Inflammatory macrophage (primary cell): ENCODE results near the gene CACNA2D1.
"Not testable (repeated sequence)": the region's sequence is repeated elsewhere in the genome, so short reads cannot be mapped to it uniquely, and the experiment has no call there.

Source experiments
- DNase-seq, 2 donors: peaks; one replicate each; pipeline ENCODE4 v3.0.0-alpha.2; 2020 to 2022

CACNA2D1 gene

DNA sequence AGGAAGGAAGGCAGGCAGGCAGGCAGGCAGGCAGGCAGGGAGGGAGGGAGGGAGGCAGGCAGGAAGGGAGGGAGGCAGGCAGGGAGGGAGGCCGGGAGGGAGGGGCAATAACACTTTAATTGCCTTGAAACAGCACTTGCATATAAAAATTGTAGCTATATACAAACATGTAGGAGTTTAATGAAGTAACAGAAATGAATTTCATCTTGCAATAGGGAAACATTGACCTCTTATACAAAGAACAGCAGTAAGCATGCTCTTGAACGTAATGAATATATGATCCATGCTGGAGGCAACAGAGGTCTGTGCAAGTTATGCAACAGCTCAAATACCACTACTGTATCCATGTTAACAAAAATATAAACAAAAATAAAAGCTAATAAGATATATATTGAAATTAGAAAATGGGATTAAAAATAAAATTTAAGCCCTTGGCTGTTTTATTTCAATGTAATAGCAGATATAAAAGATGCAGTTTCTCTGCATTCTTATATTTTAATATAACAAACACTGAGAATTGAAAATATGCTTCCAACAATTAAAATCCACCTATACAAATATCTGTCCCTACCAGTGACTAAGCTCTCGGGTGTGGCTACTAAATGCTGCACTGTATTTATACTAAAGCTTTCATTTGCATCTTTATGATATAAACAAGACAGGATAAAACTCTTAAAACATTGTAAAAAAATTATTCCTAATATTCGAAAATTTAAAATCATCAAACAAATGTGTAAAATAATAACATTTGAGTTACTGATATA, 50.3 kb downstream of the CACNA2D1 start:
- no peak for DNase-seq

DNA sequence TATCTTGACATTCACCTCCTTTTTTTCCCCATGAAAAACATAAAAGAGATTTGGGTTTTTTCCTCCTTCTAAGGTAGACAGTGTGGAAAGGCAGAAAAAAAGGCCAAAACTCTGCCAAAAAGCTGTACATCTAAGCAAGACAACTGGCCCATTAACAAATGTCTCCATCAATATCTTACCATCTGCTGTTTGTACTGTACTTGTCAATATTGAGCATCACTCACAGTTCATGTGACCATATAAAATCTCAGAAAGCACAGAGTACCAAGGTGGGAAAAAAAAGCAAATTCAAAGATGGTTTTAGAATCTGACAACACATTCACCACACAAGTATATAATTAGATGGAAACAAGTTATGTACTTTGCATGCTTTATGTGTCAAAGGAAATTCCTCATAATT, 52.6 kb downstream of the CACNA2D1 start:
- DNase-seq: no peak

DNA sequence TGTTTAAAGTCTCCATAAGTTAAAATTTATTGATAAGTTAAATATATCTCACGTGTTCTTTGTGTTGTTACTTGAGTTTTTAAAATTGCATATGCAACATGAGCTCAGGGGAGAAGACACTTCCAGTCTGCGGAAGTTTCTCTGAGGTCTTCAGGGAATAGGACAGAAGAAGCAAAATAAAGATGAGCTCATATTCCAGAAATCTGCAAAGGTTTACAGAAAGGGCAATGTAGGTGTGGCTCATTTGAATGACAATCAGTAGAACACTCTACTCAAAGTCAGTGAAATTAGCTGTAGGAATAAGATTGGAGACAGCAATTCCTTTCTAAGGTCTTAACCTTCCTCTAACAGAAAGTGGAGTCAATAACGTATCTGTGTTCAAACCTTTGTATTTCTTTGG, 53.7 kb downstream of the CACNA2D1 start:
- no peak for DNase-seq

DNA sequence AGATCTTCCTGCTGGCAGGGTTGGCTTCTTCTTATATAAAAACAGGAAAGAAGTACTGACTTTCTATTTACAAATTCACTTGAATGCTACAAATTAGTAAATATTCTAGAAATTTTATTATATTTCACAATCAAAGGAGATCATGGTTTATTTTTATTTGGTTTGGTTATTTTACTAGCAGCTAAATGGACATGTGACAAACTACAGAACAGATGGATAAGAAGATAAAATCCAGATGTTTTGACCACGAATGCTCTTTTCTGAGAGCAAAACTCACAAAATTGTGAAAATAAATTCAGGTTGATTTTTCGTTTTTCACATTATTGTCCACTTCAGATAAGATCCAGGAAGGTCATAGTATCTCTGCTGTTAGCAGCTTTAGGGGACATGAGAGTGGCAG, 55.4 kb downstream of the CACNA2D1 start:
- no peak for DNase-seq

DNA sequence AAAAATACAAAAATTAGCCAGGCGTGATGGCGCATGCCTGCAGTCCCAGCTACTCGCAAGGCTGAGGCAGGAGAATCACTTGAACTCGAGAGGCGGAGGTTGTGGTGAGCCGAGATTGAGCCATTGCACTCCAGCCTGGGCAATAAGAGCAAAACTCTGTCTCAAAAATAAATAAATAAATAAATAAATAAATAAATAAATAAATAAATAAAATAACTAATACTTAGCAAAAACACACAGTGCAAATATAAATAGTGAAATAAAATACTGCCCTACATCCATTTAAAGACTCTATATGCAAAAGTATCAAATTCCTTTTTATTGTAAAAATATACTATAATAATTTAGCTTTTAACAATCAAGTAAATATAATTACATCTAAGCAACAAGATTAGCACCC, 57.0 kb downstream of the CACNA2D1 start:
- DNase-seq: not testable (repeated sequence)

DNA sequence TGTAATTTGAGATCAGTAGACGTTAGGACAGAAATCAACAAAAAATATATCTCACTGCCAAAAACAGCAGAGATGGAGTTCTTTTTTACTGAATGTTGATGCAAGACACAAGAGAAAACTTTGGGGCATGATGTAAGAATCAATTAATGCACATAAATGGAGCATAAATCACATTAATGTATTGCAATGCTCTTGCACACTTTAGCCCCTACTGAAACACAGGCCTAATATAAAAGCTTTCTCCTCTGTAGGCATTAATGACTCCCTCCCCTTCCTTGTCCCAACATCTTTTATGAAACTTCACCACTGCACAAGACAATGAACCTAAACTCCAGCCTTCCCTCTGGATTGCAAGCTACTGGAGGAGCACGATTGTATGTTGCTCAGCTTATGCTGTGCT, 58.8 kb downstream of the CACNA2D1 start:
- no peak for DNase-seq

DNA sequence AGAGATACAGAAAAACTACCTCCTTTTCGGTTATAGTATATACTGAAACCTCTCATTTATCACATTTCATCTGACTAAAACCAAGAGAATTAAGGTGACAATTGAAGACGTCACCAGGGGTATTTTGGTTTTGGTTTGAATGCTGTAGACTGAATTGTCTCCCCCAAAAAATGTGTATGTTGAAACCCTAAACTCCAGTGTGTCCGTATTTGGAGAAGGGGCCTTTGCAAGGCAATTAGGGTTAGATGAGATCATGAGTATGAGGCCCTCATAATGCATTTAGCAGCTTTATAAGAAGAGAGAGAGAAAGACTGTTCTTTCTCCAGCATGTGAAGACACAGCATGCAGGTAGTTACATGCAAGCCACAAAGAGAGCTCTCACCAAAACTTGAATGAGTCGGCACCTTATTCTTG, 59.5 kb downstream of the CACNA2D1 start:
- DNase-seq: no peak

DNA sequence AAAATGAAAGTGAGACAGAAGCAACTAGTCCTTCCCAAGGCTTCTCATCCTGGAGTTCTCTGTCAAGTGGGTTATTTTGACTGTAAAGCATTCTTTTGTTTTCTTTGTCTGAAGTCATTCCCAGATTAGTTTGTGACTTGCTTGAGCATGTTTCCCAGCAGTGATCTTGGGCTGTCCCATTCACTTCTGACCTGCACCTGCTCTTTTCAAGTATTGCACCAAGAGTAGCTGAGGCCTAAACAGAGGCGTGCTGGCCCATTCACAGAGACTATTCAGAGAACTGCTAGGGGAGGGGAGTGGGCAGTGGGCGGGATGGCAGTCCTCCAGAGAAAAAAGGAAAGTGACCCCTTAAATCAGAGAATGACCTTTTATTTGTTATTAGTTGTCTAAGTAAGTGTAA, 61.3 kb downstream of the CACNA2D1 start:
- DNase-seq: no peak

DNA sequence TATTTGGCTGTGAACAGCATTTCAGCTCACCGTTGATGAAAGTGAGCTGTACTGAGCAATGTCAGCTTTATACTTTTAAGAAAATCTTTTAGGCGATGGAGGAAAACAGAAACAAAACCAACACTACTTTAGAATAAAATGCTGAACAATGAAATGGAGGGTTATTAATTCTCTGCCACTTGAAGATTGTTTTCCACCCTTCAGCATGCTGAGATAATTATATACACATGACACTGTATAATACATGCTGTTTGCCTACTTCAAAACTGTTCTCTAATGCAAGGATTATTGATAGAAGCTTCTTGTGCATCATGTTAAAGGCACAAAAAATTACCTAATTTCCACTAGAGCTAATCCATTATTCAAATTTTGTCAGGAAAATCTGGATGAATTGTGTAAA, 66.8 kb downstream of the CACNA2D1 start:
- no peak for DNase-seq

DNA sequence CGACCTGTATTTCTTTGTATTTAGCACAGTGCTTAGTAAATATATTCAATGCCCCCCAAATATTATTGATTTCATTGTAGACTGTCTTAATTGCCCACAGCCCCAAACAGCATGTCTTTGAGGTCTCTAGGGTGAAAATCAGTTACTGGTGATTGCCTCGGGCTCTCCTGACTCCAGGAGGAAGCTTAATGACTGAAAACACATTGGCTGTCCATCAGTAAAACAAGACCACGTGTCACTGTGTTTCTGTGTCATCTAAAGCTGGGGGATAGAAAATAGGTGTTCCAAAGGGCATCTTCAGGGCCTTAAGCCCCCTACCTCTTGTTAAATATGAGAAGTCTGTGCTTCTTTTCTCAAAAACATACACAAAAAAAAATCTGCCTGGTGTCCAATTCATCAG, 67.9 kb downstream of the CACNA2D1 start:
- DNase-seq: no peak

DNA sequence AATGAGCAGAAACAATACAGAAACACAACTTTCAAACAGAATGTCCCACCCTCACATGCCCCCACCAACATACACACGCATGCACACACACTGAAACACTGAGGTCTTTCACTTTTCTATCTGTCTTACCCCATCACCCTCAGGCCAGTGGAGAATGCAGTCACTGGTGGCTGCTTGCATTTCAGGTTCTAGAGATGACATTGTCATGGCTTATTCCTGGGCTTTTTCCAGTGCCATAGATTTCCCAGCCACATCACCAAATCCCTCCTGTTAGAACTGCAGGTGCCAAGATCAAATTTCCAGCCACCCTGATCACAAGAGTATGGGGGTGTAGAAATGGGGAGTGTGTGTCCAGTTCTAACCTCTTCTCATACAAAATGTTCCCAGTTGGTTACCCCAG, 68.4 kb downstream of the CACNA2D1 start:
- no peak for DNase-seq

DNA sequence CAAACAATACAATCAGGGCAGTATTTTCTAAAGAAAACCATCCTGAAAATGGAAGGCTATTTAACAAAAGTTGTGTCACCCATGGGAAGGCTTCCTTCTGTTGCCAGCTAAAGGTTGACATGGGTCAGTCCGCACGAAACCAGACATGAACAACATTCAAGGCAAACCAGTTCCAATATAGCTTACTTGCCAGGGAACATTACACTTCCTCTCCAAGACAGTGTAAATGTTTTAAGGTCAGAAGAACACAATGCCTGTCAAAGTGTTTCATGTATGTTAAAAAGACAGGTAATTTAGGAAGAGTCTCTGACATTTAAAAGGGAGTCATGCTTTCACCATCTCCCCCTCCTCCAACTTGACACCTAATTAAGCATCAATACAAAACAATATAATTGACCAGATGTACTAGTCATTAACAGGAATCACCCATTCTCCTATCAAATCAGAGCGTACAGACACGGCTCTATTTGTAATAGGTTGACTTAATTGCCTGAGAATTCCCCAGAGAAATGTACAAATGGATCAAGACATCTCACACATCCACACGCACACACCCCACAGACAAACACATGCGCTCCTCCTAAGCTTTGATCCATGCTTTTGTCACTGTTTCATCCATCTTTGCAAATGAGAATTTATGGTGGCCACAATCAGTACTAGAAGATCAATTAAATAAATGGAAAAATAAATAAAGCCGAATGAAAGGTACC, 69.5 kb downstream of the CACNA2D1 start:
- no peak for DNase-seq

DNA sequence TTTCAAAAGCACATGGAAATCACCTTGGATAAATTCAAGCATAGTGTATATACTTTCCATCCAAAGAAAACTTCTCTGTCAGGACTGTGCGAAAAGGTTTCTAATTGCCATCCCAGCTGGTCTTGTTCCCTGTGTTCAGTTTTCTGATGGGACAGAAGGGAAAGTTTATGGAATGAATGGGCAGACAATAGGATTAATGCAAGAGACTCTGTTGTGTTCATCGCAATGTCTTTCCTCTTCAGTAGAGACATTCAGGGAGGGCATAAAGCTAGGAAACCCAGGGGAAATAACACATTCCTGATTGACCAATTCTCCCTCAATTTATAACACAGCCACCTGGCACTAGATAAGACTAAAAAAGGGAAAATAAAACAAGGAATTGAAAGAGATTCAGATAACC, 78.9 kb downstream of the CACNA2D1 start:
- no peak for DNase-seq

DNA sequence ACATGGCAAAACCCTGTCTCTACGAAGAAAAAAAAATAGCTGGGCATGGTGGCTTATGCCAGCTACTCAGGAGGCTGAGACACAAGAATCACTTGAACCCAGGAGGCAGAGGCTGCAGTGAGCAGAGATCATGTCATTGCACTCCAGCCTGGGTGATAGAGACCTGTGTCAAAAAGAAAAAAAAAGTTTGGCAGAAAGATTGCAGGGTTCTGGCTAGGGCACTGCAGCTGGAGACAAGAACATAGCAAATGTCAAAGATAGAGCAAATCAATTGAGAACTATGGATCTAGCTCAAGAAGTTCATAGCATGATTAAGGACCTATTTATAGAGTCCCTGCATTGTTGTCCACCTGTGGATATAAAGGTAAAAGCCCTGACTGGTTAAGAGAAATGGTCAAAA, 79.5 kb downstream of the CACNA2D1 start:
- no peak for DNase-seq

DNA sequence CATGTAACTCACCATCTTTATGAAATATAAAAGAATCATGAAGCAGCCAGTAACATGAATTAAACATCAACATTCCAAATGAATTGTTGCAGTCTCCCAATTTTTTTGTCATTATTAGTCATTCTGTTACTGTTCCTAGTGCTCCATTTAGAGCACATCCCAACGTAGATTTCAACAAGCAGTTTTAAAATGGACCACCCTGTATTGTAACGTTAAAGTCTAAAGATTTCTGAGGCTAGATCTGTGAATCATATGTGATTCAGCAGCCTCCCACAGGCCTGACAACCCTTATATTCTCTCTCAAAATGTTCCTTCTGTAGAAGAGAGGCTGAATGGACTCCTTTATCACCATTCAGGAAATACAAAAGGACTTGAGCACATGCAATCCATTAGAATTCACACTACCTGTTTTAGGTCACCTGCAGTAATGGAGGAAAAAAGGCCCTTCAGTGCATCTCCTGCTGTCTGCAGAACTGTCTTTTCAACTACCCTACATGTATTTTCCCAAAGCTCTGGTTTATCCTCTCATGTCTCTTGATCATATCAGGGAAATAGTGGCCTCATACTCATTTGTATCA, 81.4 kb downstream of the CACNA2D1 start:
- DNase-seq: no peak

DNA sequence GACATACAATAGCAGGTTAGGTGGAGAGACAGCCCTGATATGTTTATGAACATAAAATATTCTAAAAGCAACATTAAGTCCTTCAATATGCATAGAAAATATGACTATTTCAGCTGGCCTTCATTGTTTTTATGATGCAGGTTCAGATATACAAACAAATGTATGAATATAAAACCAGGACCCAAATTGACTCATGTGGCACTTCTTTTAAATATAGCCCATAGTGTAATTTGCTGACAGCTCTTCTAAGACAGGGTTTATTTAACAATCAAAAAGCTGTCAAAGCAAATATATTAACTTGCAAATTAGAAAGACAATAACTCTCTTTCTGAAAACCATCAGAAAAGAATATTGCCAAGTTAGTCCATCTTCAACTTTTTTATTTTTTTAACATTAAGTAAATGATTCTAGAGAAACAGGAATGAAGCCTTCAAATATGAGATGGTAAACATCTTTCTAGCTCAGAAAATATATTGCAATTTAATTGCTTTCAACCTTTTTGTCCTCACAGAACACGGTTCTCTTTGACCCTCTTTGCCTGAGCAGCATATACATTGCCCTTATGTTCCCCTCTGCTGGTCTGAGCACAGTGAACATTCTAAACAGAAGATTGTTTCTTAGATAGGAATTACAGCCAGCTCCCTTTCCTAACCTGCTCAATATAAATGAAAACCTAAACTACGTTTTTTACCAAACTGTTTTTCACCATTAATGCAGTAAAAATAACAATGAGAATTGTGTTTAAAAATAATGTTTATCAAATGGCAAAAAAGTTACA, 82.8 kb downstream of the CACNA2D1 start:
- DNase-seq: no peak

DNA sequence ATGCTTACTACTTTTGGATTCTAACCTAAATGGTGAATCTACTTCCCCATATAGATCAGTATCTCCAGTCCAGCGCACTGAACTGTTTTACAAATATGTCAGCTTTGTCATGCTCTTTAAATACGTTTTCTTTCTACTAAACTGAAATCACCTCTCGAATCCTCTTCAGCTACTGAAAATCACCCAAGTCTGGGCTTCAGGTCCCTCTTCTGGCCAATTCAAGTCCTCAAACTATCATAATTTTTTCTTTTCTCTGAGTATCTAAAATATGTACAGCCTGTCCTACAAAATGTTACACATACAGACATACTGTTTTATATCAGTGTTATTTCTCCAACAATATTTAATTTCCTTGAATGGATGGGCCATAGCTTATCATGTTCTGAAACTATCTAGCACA, 84.2 kb downstream of the CACNA2D1 start:
- no peak for DNase-seq

DNA sequence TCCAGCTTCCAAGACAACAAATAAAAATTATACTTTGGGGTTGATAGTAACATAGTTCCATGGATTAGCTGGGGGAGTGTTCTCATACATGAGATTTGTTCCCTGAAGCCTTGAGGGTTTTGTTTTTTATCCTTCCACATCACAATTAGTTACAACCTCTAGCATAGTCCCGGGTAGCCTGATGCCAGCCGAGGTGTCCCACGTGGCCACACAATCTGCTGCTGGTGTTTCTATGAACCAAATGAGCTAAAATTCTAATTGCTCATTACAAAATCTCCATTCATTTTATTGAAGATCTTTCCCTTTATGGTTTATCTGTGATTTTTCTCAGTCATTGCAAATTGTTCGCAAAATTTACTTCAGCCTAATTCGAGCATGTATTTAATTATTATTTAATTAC, 84.7 kb downstream of the CACNA2D1 start:
- DNase-seq: no peak

DNA sequence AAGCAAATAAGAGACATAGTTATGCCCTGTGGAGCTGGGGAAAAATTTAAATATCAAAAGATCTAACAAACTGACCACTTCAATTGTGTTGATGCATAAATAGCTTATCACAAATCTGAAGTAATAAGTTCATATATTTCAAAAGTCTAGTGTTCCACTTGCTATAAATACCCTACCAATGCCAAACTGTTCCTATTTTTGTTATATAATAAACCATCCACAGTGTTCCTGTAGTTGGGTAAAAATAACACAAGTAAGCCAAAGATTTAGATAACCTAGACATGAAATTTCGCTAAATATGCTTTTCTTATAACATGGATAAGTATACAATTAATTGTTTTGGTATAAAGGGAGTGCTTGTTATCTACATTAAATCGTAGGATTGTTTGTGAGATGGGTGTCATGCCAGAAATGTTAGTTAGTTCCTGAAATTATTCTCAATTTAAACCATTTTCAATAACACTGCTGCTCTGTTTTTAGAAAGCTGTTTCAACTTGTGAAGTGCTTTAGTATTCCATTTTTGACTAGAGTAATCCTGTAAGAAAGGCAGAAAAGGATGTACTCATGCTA, 85.5 kb downstream of the CACNA2D1 start:
- DNase-seq: no peak

DNA sequence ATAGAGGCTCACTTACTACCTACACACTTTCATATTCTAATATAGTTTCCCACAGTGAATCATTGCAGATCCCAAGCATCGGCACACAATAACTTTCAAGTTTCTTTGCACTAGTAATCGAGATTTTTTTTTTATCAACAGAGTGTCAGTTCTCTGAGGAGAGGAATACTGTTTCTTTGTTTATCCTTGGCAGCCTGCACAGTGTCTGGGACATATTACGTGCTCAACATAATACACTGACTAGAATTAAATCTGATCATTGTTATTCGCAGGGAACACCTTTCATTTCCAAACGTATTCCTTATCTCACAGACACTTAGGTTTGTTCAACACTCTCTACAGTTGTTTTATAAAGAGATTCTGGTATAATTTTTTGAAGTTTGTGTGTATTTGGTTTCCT, 95.3 kb downstream of the CACNA2D1 start:
- no peak for DNase-seq

DNA sequence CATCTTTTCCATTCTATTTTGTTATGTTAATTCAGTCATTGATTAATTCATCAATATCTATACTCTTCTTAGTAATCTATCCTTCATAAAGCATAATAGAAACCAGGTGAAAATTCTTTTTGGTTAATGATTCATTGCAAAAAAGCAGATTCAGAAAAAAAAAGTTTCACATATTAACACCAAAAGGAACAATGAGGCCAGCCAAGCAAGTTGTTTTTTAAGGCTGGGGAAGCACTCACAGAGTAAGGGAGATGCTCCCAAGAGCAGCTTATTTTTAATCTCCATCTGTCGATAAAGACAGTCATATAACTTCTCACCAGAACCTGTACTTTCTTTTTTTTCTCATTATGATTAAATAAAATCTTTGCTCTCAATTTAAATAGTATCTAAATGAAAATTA, 95.8 kb downstream of the CACNA2D1 start:
- no peak for DNase-seq

DNA sequence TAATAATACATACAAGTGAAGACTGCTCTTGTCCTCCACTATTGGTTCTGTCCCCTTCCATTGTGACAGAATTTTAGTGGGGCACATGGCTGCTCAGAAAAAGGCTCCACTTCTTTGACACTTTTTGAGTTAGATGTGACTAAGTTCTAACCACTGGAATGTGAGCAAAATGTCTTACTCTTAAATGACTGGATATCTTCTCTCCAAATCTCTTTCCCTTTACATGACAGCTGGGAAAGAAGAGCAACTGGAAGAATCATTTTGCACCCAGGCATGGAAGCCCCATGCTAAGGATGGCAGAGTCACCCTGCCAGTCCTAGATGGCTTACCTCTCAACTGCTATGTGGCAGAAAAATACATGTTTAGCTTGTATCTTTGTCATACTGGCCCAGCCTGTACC, 97.7 kb downstream of the CACNA2D1 start:
- DNase-seq: no peak

DNA sequence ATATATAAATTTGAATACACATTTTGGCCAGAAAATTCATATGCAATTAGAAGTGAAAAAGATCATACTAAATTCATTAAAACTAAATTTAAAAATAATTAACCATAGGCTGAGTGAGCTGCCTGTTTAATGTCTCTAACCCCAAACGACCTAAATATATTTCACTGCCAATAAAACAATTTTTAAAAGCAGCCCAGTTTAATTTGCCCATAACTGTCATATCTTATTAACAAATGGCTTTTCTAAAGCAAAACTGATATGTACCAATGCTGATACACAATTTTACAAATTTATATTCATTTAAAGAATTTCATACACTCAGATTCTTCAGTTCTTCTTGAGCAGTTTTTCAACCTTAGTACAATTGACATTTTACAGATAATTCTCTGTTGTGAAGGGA, 99.9 kb downstream of the CACNA2D1 start:
- DNase-seq: no peak
